OCI-LY7 (cell line): ENCODE results near the gene ABCA2. TPM values are rescaled to one million over a fixed set of nuclear protein-coding genes. Genes with fewer than 3 reads are reported as not detected.

Experiments used
- BruUV-seq: library from RNA; stranded (reverse); fragments of 400-500 nt; replicated peaks from 2 replicates; lab custom pipeline; 2021; lab: Mats Ljungman, UMichigan
- CTCF ChIA-PET: fragments of 300-600 bp; sonication (Branson Sonifier 250); formaldehyde crosslinking; loops from one replicate; lab custom pipeline; 2022; ENCODE audit warnings: antibody characterized with exemption; ENCODE audit not compliant: unreplicated experiment; lab: Charles Lee
- POLR2A ChIA-PET: fragments of 300-600 bp; sonication (Branson Sonifier 250); formaldehyde crosslinking; loops from one replicate; lab custom pipeline; 2022; ENCODE audit warnings: antibody characterized with exemption; lab: Charles Lee
- DNase-seq: peaks from one replicate; pipeline ENCODE4 v3.0.0-alpha.2; 2015; ENCODE audit warnings: low spot score
- H2AFZ ChIP-seq: fragments of 200-600 bp; sonication (generic), shearing (Covaris generic); 2 replicates; pipeline ENCODE4 v1.6.1; 2014; ENCODE audit warnings: mild to moderate bottlenecking, antibody characterized with exemption, low read length, moderate library complexity
- H3K27ac ChIP-seq: fragments of 200-600 bp; sonication (generic); 2 replicates; pipeline ENCODE4 v1.5.1; 2014; ENCODE audit warnings: mixed run types, low read depth, mild to moderate bottlenecking, moderate library complexity, low read length, inconsistent platforms; ENCODE audit not compliant: poor library complexity, severe bottlenecking
- H3K36me3 ChIP-seq: fragments of 200-600 bp; sonication (generic); 2 replicates; pipeline ENCODE4 v1.6.1; 2014; ENCODE audit warnings: mild to moderate bottlenecking, antibody characterized with exemption, low read length, moderate library complexity, mixed read lengths; ENCODE audit not compliant: insufficient read depth
- H3K4me1 ChIP-seq: fragments of 200-600 bp; sonication (generic); 2 replicates; pipeline ENCODE4 v1.5.1; 2014; ENCODE audit warnings: mild to moderate bottlenecking, low read length; ENCODE audit not compliant: insufficient read depth, poor library complexity, severe bottlenecking
- H3K4me2 ChIP-seq: fragments of 200-600 bp; sonication (generic); 2 replicates; pipeline ENCODE4 v1.6.1; 2014; ENCODE audit warnings: mild to moderate bottlenecking, low read length
- H3K4me3 ChIP-seq: fragments of 200-600 bp; sonication (generic); 2 replicates; pipeline ENCODE4 v1.5.1; 2014; ENCODE audit warnings: mild to moderate bottlenecking, low read depth, low read length; ENCODE audit not compliant: poor library complexity, severe bottlenecking
- H3K79me2 ChIP-seq: fragments of 200-600 bp; sonication (generic); 2 replicates; pipeline ENCODE4 v1.6.1; 2016; ENCODE audit warnings: low read depth, mild to moderate bottlenecking, low read length, moderate library complexity, mixed read lengths; ENCODE audit not compliant: insufficient read depth
- H3K9me2 ChIP-seq: fragments of 200-600 bp; sonication (generic); 2 replicates; pipeline ENCODE4 v1.6.1; 2016; ENCODE audit warnings: mild to moderate bottlenecking, low read length, mixed read lengths; ENCODE audit not compliant: insufficient read depth
- H3K9me3 ChIP-seq: fragments of 200-600 bp; sonication (generic); 2 replicates; pipeline ENCODE4 v1.6.1; 2014; ENCODE audit warnings: mild to moderate bottlenecking, mixed run types, low read length, mixed read lengths
- H4K20me1 ChIP-seq: fragments of 200-600 bp; sonication (generic); 2 replicates; pipeline ENCODE4 v1.6.1; 2014; ENCODE audit warnings: mild to moderate bottlenecking, antibody characterized with exemption, low read length, moderate library complexity, mixed read lengths; ENCODE audit not compliant: insufficient read depth
- CTCF ChIP-seq: fragments of 200-600 bp; sonication (generic); conservative IDR thresholded peaks from 2 replicates; pipeline ENCODE4 v1.5.1; 2014; ENCODE audit warnings: mild to moderate bottlenecking, antibody characterized with exemption, low read length, moderate library complexity, mixed read lengths
- EZH2phosphoT487 ChIP-seq: fragments of 200-600 bp; sonication (generic); IDR thresholded peaks from 2 replicates; pipeline ENCODE4 v1.6.1; 2018; ENCODE audit warnings: low read depth, borderline replicate concordance, mild to moderate bottlenecking, mixed run types, antibody characterized with exemption, low read length, moderate library complexity, mixed read lengths
- intact Hi-C: fragments of 100-400 bp; cut with micrococcal nuclease; formaldehyde crosslinking; loops from one replicate; pipeline ENCODE4 v1.10.0; 2022; ENCODE audit not compliant: unreplicated experiment
- total RNA-seq, 2 experiments: library from RNA; depleted of rRNA in 1 of 2; stranded (reverse); fragments of >200 nt in 1 of 2; shearing (Covaris generic) in 1 of 2; gene quantifications; 2 replicates each; pipeline ENCODE4 v1.2.3, GENCODE V29; 2014 to 2022

The ABCA2 gene
- total RNA-seq, 2 experiments from 2014 or later = 4.1 to 10.6 TPM

GRCh38 chr9:136965771-136966484, 62.1 kb downstream of the ABCA2 start:
- H3K36me3 ChIP-seq = no peaks in the 10 kb centered on the region
- peak overlapping the region; percentile 3; the same call in 1 of the 2 replicates for H3K4me2 ChIP-seq
- TF ChIP-seq EZH2phosphoT487 = no peak
- no peak for TF ChIP-seq CTCF
- DNase-seq = peak; percentile 24
- no peaks in the 10 kb centered on the region for H3K9me3 ChIP-seq
- CTCF ChIA-PET = no interaction called here
- H3K4me3 ChIP-seq = peak overlapping the region; percentile 1
- POLR2A ChIA-PET = interaction anchor here (0.7 kb wide), 1 partner anchor 36 kb away, joined by 4 read pairs; no protein-coding TSS in a partner anchor
- H3K79me2 ChIP-seq = no peaks in the 10 kb centered on the region
- no peak overlapping the region for H3K27ac ChIP-seq
- H3K4me1 ChIP-seq = peaks cover 8% of the 10 kb centered on the region
- H4K20me1 ChIP-seq = no peaks in the 10 kb centered on the region
- H3K9me2 ChIP-seq = no peaks in the 10 kb centered on the region
- intact Hi-C loops = no loop called here
- H2AFZ ChIP-seq = no peak overlapping the region
- no TSS peak for BruUV-seq

GRCh38 chr9:136964833-136965422, 63.1 kb downstream of the ABCA2 start:
- DNase-seq = no peak
- Histone ChIP-seq H3K9me2 (no peaks in the 10 kb centered on the region), H3K36me3 (no peaks in the 10 kb centered on the region), H3K4me3 (no peak overlapping the region), H3K27ac (no peak overlapping the region), H3K79me2 (no peaks in the 10 kb centered on the region), H3K4me1 (peaks cover 8% of the 10 kb centered on the region), H3K9me3 (no peaks in the 10 kb centered on the region), H3K4me2 (no peak overlapping the region), H2AFZ (no peak overlapping the region), H4K20me1 (no peaks in the 10 kb centered on the region)
- ChIA-PET POLR2A (interaction anchor here (0.7 kb wide), 1 partner anchor 37 kb away, joined by 4 read pairs; no protein-coding TSS in a partner anchor), CTCF (interaction anchor here (0.7 kb wide), 1 partner anchor 14 kb away, joined by 3 read pairs; no protein-coding TSS in a partner anchor)
- no peak for TF ChIP-seq CTCF
- no peak for TF ChIP-seq EZH2phosphoT487
- intact Hi-C loops = no loop called here
- no TSS peak for BruUV-seq
